C4-2B (cell line): ENCODE results near the gene A4GALT.
"Not testable (repeated sequence)": the region's sequence is repeated elsewhere in the genome, so short reads cannot be mapped to it uniquely, and the experiment has no call there.

Source experiments
- H3K27ac ChIP-seq: fragments of 450-650 bp; 2 replicates; pipeline ENCODE4 v1.5.1; 2017
- CTCF ChIP-seq: fragments of 450-650 bp; conservative IDR thresholded peaks from 2 replicates; pipeline ENCODE4 v1.5.1; 2017; ENCODE audit warnings: mild to moderate bottlenecking
- ZFX ChIP-seq: fragments of 450-650 bp; IDR thresholded peaks from 2 replicates; pipeline ENCODE4 v1.6.1; 2017

A4GALT gene

DNA sequence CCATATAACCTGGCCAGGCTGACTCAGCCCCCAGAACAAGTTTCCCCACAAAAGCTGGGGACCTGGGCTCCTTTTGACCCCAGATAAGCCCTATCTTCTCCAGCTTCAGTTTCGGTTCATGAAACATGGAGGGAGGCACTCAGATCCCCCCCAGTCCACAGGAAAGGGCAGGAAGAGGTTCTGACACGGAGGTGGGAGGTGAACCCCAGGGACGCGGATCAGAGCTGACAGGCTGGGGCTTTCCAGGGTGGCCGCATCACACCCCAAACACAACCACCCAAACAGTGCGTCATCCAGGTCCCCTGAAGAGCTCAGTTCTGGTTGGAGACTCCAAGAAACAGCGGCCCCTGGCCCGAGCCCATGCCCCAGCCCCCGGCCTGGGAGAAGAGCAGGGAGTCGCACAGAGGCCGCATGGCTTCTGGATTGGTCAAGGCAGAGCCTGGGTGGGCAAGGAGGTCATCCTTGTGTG lies 44.3 kb upstream of the A4GALT start:
- no peak overlapping the region for H3K27ac ChIP-seq
- no peak for TF ChIP-seq ZFX
- TF ChIP-seq CTCF, result no peak

DNA sequence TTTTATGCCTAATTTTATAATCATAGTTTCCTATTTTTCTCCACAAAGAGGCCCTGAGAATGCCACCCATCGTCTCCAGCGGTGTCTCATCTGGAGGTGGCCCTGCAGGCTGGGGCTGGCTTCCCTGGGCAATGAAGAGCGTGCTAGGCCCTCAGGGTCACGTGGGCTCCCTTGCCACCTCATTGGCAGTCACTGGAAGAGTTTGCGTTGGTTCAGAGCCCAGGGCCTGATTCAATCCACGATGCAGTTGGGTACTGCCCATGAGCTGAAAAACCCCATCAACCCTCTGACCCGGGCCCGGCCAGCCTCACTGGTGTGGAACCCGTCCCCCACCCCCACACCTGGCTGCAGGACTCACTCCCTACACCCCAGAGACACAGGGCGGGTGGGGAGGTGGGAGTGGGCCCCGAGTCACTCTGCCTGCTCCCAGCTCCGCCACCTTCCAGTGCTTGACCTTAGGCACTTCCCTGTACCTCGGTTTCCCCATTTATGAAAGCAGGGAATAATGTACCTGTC lies 43.4 kb upstream of the A4GALT start:
- H3K27ac ChIP-seq, result no peak overlapping the region
- TF ChIP-seq ZFX (no peak), CTCF (no peak)

DNA sequence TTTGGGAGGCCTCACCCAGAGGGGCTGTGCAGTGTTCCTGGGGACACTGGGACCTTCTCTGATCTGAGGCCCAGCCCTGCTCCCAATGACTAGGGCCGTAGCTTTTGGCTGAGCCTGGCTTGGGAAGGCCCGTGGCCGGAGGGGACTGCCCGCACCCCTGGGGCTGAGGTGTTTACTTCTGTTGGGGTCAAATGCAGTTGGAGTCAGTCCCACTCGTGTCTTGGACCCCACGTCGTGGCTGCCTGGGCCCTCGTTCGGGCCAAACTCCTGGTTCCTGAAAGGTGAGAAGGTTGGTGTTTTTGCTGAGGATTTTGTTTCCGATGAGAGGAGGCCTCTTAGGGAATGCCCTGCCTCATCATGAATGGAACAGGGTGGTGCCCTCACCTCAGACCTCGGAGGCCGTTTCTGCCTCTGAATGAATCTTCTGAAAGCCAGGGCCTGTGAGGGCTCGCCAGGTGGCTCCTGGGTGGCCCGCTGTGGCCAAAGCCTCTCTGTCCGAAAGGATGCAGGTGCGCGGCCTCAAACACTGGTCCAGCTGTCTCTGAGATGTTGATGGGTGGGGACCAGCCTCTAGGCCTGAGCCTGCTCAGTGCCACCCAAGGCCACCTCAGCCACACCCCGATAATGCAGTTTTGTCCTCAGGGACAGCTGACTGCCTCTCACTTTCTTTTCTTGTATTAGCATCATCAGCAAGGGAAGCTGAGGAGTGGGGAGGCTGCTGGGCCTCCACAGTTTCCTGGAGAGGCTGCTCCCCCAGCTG lies 40.3 kb upstream of the A4GALT start:
- H3K27ac ChIP-seq, result no peak overlapping the region

DNA sequence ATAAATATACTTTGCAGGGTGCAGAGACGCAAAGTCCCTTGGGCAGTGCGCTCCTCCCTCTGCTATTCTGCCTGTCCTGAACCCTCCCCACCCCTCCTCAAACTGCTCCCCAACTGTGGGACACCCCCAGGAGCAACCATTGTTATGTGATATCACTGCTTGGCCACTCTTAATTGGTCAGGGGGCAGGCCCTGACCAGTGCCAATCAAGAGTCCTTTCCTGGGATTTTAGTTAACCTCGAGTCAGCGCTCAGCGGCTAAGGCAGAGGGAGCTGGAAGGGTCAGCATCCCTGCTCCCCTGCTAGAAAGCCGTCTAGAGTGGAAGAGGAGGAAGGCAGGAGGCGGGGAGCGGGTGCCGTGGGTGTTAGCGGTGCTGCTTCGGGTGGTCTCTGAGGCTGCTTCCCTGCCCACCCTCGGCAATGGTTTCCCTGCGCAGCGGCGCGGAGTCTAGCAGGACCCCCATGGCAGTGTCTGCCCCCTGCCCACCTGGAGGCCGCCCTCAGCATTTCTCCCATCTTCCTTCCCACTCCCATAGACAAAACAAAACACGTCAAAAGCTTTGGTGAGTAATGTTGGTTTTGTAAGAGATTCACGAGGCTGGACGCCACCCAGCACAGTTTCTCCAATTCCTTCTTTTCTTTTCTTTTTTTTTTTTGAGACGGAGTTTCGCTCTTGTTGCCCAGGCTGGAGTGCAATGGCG lies 38.4 kb upstream of the A4GALT start:
- no peak overlapping the region for H3K27ac ChIP-seq
- TF ChIP-seq CTCF, result no peak
- TF ChIP-seq ZFX, result no peak

More for the DNA sequence above, 40.3 kb upstream of the A4GALT start:
- TF ChIP-seq CTCF, result no peak
- no peak for TF ChIP-seq ZFX

- H3K27ac ChIP-seq, result not testable (repeated sequence)
Measured at GRCh38 chr22:42755553-42755952, 34.9 kb upstream of the A4GALT start.

GRCh38 chr22:42755121-42755520 lies 34.5 kb upstream of the A4GALT start:
- not testable (repeated sequence) for H3K27ac ChIP-seq

DNA sequence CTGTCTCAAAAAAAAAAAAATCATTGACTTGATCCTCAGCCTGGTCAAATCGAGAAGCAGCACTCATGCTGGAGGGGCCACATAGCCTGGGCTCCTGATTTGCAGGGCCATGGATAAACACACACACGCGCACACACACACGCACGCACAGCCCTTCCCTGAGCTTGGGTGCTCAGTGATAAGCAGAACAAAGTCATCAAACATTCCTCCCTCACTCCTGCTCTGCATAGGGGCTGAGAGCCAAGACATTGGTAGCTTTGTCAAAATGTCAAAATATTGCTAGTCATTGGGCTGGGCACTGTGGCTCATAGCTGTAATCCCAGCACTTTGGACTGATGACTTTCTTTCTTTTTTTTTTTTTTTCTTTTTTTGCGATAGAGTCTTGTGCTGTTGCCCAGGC lies 34.0 kb upstream of the A4GALT start:
- TF ChIP-seq ZFX, result no peak
- no peak for TF ChIP-seq CTCF
- H3K27ac ChIP-seq, result no peak overlapping the region

DNA sequence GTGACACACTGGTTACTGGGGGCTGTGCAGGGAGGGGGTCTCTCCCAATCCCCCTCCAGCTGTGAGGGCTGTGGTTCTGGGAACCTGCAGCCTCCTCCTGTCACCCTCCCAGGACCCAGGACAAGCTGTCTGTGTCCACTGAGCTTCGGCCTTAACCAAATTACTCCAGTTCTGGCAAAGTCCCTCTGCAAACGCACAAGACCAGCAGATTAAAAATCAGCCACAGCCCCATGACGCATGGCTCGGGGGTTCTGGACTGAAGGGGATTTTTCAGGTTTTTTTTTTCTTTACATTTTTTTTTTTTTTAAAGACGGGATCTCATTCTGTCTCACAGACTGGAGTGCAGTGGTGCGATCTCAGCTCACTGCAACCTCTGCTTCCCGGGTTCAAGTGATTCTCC lies 32.2 kb upstream of the A4GALT start:
- TF ChIP-seq CTCF, result no peak
- TF ChIP-seq ZFX, result no peak
- no peak overlapping the region for H3K27ac ChIP-seq
